ENCODE measurements around the gene SBK3.
"Not testable (repeated sequence)": the region's sequence is repeated elsewhere in the genome, so short reads cannot be mapped to it uniquely, and the experiment has no call there.

The SBK3 gene

DNA sequence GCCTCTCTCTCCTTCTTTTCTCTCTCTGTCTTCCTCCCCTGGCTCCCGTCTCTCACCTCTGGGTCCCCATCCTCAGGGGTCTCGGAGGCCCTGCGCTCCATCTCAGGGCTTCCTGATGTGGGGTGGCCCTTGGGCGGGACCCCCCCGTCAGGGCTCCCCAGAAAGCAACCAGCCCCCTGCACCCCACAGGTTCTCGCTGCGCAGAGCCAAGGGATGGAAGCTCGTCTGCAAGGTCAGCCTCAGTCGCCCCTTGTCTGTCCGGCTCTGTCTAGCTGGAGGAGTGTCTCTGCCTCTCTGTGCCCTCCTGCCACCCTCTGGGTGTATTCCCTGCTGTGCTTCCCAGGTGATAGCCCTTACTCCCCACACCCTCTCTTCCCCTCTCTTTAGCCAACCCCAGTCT, at the start of gene SBK3:
TSS of gene SBK3 (minus strand) at position 101 of the 400 bp plus-strand sequence. CDS start at position 101, 0 bp downstream.
- no peak for DNase-seq

DNA sequence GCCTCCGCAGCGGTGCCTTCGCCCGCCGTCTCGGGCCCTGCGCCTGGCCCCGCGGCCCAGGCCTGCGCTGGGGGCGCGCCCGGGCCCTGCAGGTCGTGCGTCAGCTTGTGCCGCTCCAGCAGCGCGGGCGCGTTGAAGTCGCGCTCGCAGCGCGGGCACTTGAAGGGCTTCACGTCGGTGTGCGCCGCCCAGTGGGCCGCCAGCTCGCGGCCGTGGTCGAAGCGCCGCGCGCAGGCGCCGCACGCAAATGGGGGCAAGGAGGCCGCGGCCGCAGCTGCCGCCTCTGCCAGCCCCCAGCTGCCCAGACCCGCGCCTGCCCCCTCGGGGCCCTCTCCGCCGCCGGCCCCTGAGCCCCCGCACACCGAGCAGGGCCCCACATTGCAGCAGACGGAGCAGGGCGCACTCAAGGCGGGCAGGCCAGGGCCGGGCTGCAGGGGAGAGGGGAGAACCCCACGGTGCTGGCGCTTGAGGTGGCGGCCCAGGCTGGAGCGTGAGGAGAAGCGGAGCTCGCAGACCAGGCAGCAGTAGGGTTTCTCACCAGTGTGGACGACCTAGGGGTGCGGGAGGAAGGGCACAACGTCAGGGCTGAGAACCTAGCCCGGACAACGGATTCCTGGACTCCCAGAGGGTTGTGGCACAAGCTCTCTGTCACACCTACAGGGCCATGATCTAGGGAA, 47.9 kb upstream of the SBK3 start:
- DNase-seq, result no peak

DNA sequence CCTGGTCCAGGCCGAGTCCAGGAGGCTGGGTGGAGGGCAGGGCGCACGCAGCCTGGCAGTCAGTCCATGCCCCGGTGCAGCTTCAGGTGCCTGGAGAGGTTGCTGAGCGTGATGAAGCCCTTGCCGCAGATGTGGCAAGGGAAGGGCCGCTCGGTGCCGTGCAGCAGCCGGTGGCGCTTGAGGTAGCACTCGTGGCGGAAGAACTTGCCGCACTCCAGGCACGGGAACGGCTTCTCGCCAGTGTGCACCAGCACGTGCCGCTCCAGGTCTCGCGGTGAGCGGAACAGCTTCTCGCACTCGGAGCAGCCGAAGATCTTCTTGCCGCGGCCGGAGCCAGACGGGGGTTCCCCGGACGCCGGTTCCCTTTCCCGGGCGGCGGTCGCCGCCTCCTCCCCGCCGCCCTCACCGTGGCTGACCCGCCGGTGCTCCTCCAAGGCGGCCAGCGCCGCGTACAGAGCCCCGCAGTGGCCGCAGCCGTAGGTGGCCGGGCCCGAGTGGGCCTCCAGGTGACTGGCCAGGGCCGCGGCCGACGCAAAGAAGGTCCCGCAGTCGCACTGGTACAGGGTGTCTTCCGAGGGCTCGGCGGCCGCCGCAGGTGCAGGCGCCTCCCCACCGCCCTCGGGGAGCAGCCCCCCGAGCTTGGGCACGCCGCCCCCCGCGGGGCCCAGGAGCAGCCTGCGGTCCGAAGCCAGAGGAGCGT, 47.2 kb upstream of the SBK3 start:
- DNase-seq, result no peak

- DNase-seq, result no peak
Observed at GRCh38 chr19:55591555-55591954, 46.2 kb upstream of the SBK3 start.

- DNase-seq, result peak in 1 of 2 experiments; percentile 26
Observed at GRCh38 chr19:55590617-55591016, 45.3 kb upstream of the SBK3 start.

GRCh38 chr19:55590109-55590508, 44.8 kb upstream of the SBK3 start:
- no peak for DNase-seq

DNA sequence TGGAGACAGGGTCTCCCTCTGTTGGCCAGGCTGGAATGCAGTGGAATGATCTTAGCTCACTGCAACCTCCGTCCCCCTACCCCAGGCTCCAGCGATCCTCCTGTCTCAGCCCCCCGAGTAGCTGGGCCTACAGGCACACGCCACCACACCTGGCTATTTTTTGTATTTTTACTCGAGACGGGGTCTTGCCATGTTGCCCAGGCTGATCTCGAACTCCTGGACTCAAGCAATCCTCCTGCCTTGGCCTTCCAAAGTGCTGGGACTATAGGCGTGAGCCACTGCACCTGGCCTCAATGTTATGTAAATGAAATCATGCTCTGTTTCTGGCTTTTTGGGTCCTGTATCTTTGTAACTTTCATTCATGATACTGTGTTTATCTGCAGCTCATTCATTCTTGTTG, 43.4 kb upstream of the SBK3 start:
- DNase-seq, result no peak

DNA sequence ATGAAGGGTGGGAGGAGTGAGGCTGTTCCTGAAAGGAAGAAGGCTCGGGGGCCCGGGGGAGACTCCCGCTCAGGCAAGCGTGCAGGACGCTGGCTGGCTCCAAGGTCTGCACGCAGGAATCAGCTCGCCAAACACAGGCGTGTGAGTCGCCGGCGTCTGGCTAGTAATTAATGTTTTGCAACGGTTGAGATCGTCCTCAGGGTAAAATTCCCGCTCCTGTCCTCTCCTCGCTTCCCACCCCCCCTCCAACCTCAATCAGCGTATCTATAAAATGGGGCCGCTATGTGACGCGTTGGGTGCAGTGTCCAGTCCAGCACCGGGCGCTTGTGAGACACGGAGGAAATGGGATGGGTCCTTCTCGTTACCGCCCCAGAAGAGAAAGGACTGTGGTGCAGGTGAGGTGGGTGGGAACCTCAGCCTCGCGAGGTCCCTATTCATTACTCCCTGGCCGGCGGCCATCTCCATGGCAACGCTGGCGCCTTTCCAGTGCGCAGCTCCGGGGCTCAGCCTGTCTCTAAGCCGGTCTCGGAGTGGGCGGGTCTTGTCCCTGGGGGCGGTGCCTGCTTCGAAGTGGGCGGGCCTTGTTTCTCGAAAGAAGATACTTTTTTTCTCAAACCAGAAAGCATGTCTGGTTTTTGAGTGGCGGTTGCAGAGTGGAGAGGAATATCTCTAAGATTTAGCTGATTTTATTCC, 41.8 kb upstream of the SBK3 start:
- DNase-seq, result peak in 1 of 2 experiments; percentile 27

DNA sequence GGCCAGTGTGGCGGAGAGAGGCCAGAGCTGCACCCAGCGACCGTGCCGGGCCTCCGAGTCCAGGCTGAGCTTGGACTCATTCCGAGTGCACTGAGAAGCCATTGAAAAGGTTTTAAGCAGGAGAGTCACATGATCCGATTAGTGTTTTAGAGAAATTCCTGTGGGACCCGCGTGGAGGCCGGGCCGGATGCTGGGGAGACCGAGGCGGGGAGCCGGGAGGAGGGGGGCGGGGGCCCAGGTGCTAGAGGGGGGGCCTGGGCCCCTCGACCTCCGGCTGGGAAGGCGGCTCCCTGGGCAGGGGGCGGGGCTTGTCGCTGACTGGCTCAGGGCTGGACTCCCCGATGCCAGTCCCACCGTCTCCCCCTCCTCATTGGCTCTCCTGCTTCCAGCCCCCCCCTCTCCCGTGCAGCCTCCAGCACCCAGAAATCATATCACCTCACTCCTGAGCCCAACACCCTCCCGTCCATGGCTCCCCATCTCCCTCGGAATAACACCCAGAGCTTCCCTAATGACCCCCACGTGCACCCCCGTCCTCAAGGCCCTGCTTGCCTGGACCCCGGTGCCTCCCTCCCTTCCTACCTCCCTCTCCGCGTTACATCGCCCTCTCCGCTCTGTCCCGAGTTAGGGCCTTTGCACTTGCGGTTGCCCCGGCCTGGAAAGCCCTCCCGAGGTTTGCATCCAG, 40.5 kb upstream of the SBK3 start:
- DNase-seq, result no peak

GRCh38 chr19:55584871-55585270, 39.5 kb upstream of the SBK3 start:
- no peak for DNase-seq

- not testable (repeated sequence) for DNase-seq
Observed at GRCh38 chr19:55583897-55584296, 38.6 kb upstream of the SBK3 start.

GRCh38 chr19:55582284-55582683, 36.9 kb upstream of the SBK3 start:
- not testable (repeated sequence) for DNase-seq

GRCh38 chr19:55581823-55582223, 36.5 kb upstream of the SBK3 start:
- no peak for DNase-seq

DNA sequence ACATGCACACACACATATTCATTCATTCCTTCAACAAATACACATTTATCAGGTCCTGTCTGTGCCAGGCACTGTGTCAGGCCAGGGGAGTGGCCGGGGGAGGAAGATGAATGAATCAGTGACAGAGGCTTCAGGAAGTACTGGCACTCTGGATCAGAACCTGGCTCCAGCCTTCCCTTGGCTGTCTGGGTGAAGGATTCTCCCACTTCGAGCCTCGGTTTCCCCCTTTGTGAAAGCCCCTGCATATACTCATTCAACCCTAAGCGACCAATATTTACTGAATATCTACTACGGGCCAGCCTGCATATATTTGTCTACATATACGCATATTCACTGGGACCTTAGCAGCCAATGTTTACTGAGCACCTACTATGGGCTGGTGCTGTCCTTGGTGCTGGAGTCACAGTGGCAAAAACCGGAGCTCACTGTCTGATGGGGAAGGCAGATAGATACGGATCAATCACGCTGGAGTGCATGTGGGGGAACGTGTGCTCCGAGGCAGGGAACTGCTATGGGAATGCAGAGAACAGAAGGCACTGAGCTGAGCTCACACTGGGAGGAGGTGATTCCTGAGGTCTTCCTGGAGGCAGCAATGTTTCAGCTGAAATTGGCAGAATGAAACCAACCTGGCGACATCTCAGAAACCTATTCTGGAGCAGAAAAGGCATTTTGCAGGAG, 35.9 kb upstream of the SBK3 start:
- no peak for DNase-seq

- peak; percentile 54 to 73 for DNase-seq
Observed at GRCh38 chr19:55580628-55581144, 35.3 kb upstream of the SBK3 start, which contains the start of gene ZNF579. ZNF579 (minus strand) TSS chr19:55580848; CDS start chr19:55579639, 1,209 bp downstream.

DNA sequence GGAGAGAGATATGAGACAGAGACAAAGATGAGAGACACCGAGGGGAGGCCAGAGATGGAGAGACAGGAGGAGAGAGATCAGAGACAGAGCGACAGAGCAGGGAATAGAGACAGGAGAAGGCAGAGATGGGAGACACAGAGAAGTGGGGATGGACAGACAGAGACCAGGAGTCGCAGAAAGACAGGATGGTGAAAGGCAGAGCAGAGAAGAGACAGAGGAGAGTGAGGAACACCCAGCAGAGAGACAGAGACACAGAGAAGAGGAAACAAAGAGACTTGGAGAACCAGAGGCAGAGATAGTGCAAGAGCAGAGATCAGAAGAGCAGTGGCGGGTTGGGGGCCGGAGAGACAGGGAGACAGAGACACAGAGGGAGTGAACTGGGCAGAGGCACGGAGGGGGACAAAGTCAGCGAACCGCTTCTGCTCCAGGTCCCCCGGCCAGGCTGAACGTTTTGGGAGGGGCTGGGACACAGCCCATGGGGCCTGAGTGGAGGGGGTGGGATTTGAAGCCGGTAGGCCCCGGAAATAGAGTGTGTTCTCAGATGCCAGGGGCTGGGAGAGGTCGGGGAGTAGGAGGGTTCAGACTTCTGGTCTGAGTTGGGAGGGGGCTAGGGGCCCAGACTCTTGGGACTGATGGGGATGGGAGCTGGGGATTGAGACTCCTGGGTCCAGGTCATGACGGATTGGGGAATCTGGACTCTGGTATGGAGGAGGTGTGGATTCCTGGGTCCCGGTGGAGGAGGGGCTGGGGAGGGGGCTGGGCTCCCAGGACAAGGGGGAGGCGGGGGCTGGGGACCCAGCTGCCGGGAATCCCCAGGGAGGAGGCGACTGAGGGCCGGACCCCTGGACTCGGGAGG, 34.7 kb upstream of the SBK3 start:
- DNase-seq, result no peak

- no peak for DNase-seq
Observed at GRCh38 chr19:55578761-55579747, 33.7 kb upstream of the SBK3 start.

DNA sequence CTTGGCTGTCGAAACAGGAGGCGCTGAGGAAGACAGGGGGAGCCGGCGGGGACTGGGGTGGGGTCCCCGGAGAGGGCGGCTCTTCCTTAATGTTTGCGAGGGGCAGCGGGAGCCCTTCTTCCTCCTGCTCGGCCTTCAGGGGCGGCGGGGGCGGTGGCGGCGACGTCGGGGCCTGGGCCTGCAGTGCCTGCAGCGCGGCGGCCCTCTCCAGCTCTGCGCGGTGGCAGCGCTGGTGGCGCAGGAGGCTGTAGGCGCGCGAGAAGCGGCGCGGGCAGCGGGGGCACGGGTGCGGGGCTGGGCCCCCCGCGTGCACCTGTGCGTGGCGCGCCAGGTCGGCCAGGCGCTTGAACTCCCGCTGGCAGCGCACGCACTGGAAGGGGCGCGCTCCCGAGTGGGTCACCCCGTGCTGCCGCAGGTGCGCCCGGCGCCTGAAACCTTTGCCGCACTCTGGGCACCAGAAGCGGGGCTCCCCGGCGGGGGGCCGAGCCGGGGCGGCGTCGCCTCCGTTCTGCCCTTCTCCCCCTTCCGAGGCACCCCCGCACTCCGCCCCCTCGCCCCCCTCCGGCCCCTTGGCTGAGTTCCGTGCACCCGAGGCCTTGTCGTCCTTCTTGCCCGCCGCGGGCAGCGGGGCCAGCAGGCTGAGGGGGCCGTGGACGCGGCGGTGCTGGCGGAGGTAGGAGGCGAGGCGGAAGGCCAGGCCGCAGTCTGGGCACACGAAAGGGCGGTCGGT, 32.9 kb upstream of the SBK3 start:
- no peak for DNase-seq

- no peak for DNase-seq
Observed at GRCh38 chr19:55576746-55577145, 31.4 kb upstream of the SBK3 start.
